ENCODE results near the gene ERCC1.

The ERCC1 gene

GRCh38 chr19:45391346-45391745 is 32.4 kb downstream of the ERCC1 start:
- Histone ChIP-seq H3K36me3 (no peaks in the 10 kb centered on the region), H3K9me3 (no peaks in the 10 kb centered on the region), H3K4me3 (ENCODE audit: low read depth in 1 of 2, low read length in 1 of 2) (no peak overlapping the region), H3K27ac (no peak overlapping the region), H3K4me1 (ENCODE audit: control insufficient read depth in 1 of 2, insufficient read depth in 1 of 2, low read depth in 1 of 2, low read length in 1 of 2) (no peaks in the 10 kb centered on the region), H3K27me3 (peaks cover 73% of the 10 kb centered on the region)
- no peak for TF ChIP-seq CTCF (IDR thresholded peaks at IDR 0.05)

- no peaks in the 10 kb centered on the region for H3K4me1 ChIP-seq (ENCODE audit: control insufficient read depth in 1 of 2, insufficient read depth in 1 of 2, low read depth in 1 of 2, low read length in 1 of 2)
- no peak overlapping the region for H3K4me3 ChIP-seq (ENCODE audit: low read depth in 1 of 2, low read length in 1 of 2)
- H3K27ac ChIP-seq, result no peak overlapping the region
- H3K9me3 ChIP-seq, result no peaks in the 10 kb centered on the region
- no peak for TF ChIP-seq CTCF (IDR thresholded peaks at IDR 0.05)
- H3K27me3 ChIP-seq, result peaks cover 62% of the 10 kb centered on the region
- no peaks in the 10 kb centered on the region for H3K36me3 ChIP-seq
Observed at GRCh38 chr19:45385392-45386221, 38.1 kb downstream of the ERCC1 start.

GRCh38 chr19:45382426-45382825 is 41.3 kb downstream of the ERCC1 start:
- no peak for TF ChIP-seq CTCF (IDR thresholded peaks at IDR 0.05)
- Histone ChIP-seq H3K27ac (no peak overlapping the region), H3K4me1 (ENCODE audit: control insufficient read depth in 1 of 2, insufficient read depth in 1 of 2, low read depth in 1 of 2, low read length in 1 of 2) (no peaks in the 10 kb centered on the region), H3K27me3 (peaks cover 47% of the 10 kb centered on the region), H3K36me3 (no peaks in the 10 kb centered on the region), H3K9me3 (no peaks in the 10 kb centered on the region), H3K4me3 (ENCODE audit: low read depth in 1 of 2, low read length in 1 of 2) (no peak overlapping the region)

GRCh38 chr19:45380107-45380506 is 43.6 kb downstream of the ERCC1 start:
- H3K4me1 ChIP-seq (ENCODE audit: control insufficient read depth in 1 of 2, insufficient read depth in 1 of 2, low read depth in 1 of 2, low read length in 1 of 2), result no peaks in the 10 kb centered on the region
- H3K27ac ChIP-seq, result no peak overlapping the region
- H3K36me3 ChIP-seq, result no peaks in the 10 kb centered on the region
- TF ChIP-seq CTCF (IDR thresholded peaks at IDR 0.05), result no peak
- peaks cover 24% of the 10 kb centered on the region for H3K27me3 ChIP-seq
- no peak overlapping the region for H3K4me3 ChIP-seq (ENCODE audit: low read depth in 1 of 2, low read length in 1 of 2)
- H3K9me3 ChIP-seq, result no peaks in the 10 kb centered on the region

GRCh38 chr19:45376045-45376724 is 47.5 kb downstream of the ERCC1 start:
- no peak overlapping the region for H3K4me3 ChIP-seq (ENCODE audit: low read depth in 1 of 2, low read length in 1 of 2)
- no peak for TF ChIP-seq CTCF (IDR thresholded peaks at IDR 0.05)
- no peaks in the 10 kb centered on the region for H3K9me3 ChIP-seq
- no peaks in the 10 kb centered on the region for H3K36me3 ChIP-seq
- H3K27ac ChIP-seq, result no peak overlapping the region
- peaks cover 2% of the 10 kb centered on the region in 2 experiments for H3K4me1 ChIP-seq (ENCODE audit: control insufficient read depth in 1 of 2, insufficient read depth in 1 of 2, low read depth in 1 of 2, low read length in 1 of 2)
- H3K27me3 ChIP-seq, result peaks cover 7% of the 10 kb centered on the region

All from neutrophil (primary cell).